Kidney epithelial cell (primary cell): ENCODE measurements around the gene MAP3K10. TPM values are rescaled to one million over a fixed set of nuclear protein-coding genes. Genes with fewer than 3 reads are reported as not detected.
A peak's percentile ranks its signal among the peaks of the same experiment; 100 is the strongest.

Experiments
- DNase-seq: peaks from one replicate; pipeline ENCODE4 v3.0.0-alpha.2; 2010; ENCODE audit warnings: low read depth
- H3K27me3 ChIP-seq: 2 replicates; pipeline ENCODE4 v1.6.0; 2011; ENCODE audit warnings: low read length; ENCODE audit not compliant: control insufficient read depth, insufficient read depth
- H3K36me3 ChIP-seq: 2 replicates; pipeline ENCODE4 v1.5.1; 2011; ENCODE audit warnings: low read length; ENCODE audit not compliant: control insufficient read depth, insufficient read depth
- H3K4me3 ChIP-seq: 2 replicates; pipeline ENCODE4 v1.5.1; 2011; ENCODE audit warnings: low read depth, mild to moderate bottlenecking, control low read depth, low read length
- CTCF ChIP-seq: IDR thresholded peaks from 2 replicates; pipeline ENCODE4 v1.5.1; 2011; ENCODE audit warnings: mild to moderate bottlenecking, moderate library complexity, low read length, control low read depth, inconsistent platforms; ENCODE audit not compliant: insufficient read depth, poor library complexity, severe bottlenecking
- total RNA-seq: library from RNA; depleted of rRNA; stranded (reverse); fragments of >200 nt; gene quantifications from 2 replicates; pipeline ENCODE4 v1.2.3, GENCODE V29; 2015

The MAP3K10 gene
- total RNA-seq, 1 donor from 2014 or later = 16.8 TPM

- TF ChIP-seq CTCF = peak; percentile 25
- H3K4me3 ChIP-seq = no peak overlapping the region
- H3K27me3 ChIP-seq = no peaks in the 10 kb centered on the region
- no peak for DNase-seq
- peaks cover 2% of the 10 kb centered on the region for H3K36me3 ChIP-seq
Measured at GRCh38 chr19:40235238-40236025, 44.2 kb downstream of the MAP3K10 start.

GRCh38 chr19:40236026-40236355 is 44.8 kb downstream of the MAP3K10 start:
- Histone ChIP-seq H3K27me3 (no peaks in the 10 kb centered on the region), H3K36me3 (peaks cover 2% of the 10 kb centered on the region), H3K4me3 (no peak overlapping the region)
- no peak for TF ChIP-seq CTCF
- DNase-seq = no peak

GRCh38 chr19:40236366-40236765 is 45.1 kb downstream of the MAP3K10 start:
- H3K36me3 ChIP-seq = peaks cover 2% of the 10 kb centered on the region
- H3K4me3 ChIP-seq = no peak overlapping the region
- no peak for DNase-seq
- TF ChIP-seq CTCF = no peak
- H3K27me3 ChIP-seq = no peaks in the 10 kb centered on the region

GRCh38 chr19:40237791-40238190 is 46.6 kb downstream of the MAP3K10 start:
- no peak for TF ChIP-seq CTCF
- Histone ChIP-seq H3K4me3 (no peak overlapping the region), H3K27me3 (no peaks in the 10 kb centered on the region), H3K36me3 (peaks cover 2% of the 10 kb centered on the region)
- DNase-seq = no peak

GRCh38 chr19:40238775-40239174 is 47.5 kb downstream of the MAP3K10 start:
- Histone ChIP-seq H3K36me3 (peaks cover 2% of the 10 kb centered on the region), H3K4me3 (no peak overlapping the region), H3K27me3 (no peaks in the 10 kb centered on the region)
- TF ChIP-seq CTCF = no peak
- DNase-seq = no peak
